SK-N-SH (cell line): ENCODE results near the gene RPAP2. TPM values are rescaled to one million over a fixed set of nuclear protein-coding genes. Genes with fewer than 3 reads are reported as not detected.

Source experiments
- CTCF ChIA-PET: fragments of 300-600, 350-600 bp; formaldehyde crosslinking; extraction: SDS; loops from one replicate; lab custom pipeline; 2021; lab: Yijun Ruan, JAX
- POLR2A ChIA-PET: fragments of 350-600 bp; sonication (Branson Sonifier 250); formaldehyde crosslinking; extraction: SDS; loops from one replicate; lab custom pipeline; 2020; ENCODE audit warnings: antibody characterized with exemption, inconsistent platforms; lab: Yijun Ruan, JAX
- DNase-seq: peaks from one replicate; pipeline ENCODE4 v3.0.0; 2012
- H2AFZ ChIP-seq: fragments of 200-600 bp; sonication (generic); 2 replicates; pipeline ENCODE4 v1.8.1; 2016; ENCODE audit warnings: antibody characterized with exemption, mild to moderate bottlenecking, low read depth
- H3F3A ChIP-seq: fragments of 200-600 bp; sonication (generic); replicated peaks from 2 replicates; pipeline ENCODE3; 2016; ENCODE audit warnings: antibody characterized with exemption, mild to moderate bottlenecking; ENCODE audit not compliant: insufficient read depth
- H3K27ac ChIP-seq, 2 experiments: fragments of 200-500 bp in 1 of 2; fragments of 200-600 bp in 1 of 2; sonication (Bioruptor generic) in 1 of 2; sonication (generic), shearing (Covaris generic) in 1 of 2; 2 replicates each; pipeline versions ENCODE4 v1.5.1 to v1.6.1; 2014 to 2016; ENCODE audit warnings: low read depth in 2 of 2, inconsistent platforms in 1 of 2, low read length in 1 of 2, mild to moderate bottlenecking in 1 of 2, mixed read lengths in 1 of 2
- H3K27me3 ChIP-seq: fragments of 200-600 bp; sonication (generic), shearing (Covaris generic); 2 replicates; pipeline ENCODE4 v1.6.1; 2016; ENCODE audit warnings: mixed run types; ENCODE audit not compliant: insufficient read depth
- H3K36me3 ChIP-seq, 2 experiments: fragments of 200-500 bp in 1 of 2; fragments of 200-600 bp in 1 of 2; sonication (Bioruptor generic) in 1 of 2; sonication (generic) in 1 of 2; replicated peaks in 1 of 2; 2 replicates each; pipeline versions ENCODE3 to v1.5.1; 2014 to 2016; ENCODE audit warnings: low read length in 1 of 2, mild to moderate bottlenecking in 1 of 2; ENCODE audit not compliant: insufficient read depth in 2 of 2, control insufficient read depth in 1 of 2
- H3K4me1 ChIP-seq, 2 experiments: fragments of 200-500 bp in 1 of 2; fragments of 200-600 bp in 1 of 2; sonication (Bioruptor generic) in 1 of 2; sonication (generic), shearing (Covaris generic) in 1 of 2; 2 replicates each; pipeline versions ENCODE4 v1.5.1 to v1.6.1; 2014 to 2016; ENCODE audit warnings: low read depth in 1 of 2, low read length in 1 of 2, mixed run types in 1 of 2; ENCODE audit not compliant: insufficient read depth in 2 of 2, control insufficient read depth in 1 of 2
- H3K4me2 ChIP-seq: fragments of 200-600 bp; sonication (generic), shearing (Covaris generic); 2 replicates; pipeline ENCODE4 v1.6.1; 2017; ENCODE audit warnings: mixed run types
- H3K4me3 ChIP-seq, 2 experiments: fragments of 200-500 bp in 1 of 2; fragments of 200-600 bp in 1 of 2; sonication (Bioruptor generic) in 1 of 2; sonication (generic), shearing (Covaris generic) in 1 of 2; 2 replicates each; pipeline versions ENCODE4 v1.5.1 to v1.8.1; 2014 to 2016; ENCODE audit warnings: low read depth in 2 of 2, inconsistent platforms in 1 of 2, low read length in 1 of 2, mild to moderate bottlenecking in 1 of 2, mixed read lengths in 1 of 2, moderate library complexity in 1 of 2
- H3K79me2 ChIP-seq: fragments of 200-600 bp; sonication (generic); 2 replicates; pipeline ENCODE4 v1.8.1; 2017; ENCODE audit warnings: mild to moderate bottlenecking; ENCODE audit not compliant: insufficient read depth
- H3K9ac ChIP-seq: fragments of 200-600 bp; sonication (generic); 2 replicates; pipeline ENCODE4 v1.6.1; 2017; ENCODE audit warnings: mixed run types
- H3K9me2 ChIP-seq: fragments of 200-600 bp; sonication (generic); 2 replicates; pipeline ENCODE4 v1.6.1; 2017; ENCODE audit warnings: mixed run types
- H3K9me3 ChIP-seq: fragments of 200-600 bp; sonication (generic); 2 replicates; pipeline ENCODE4 v1.6.1; 2017; ENCODE audit warnings: mixed run types, mild to moderate bottlenecking, moderate library complexity
- H4K20me1 ChIP-seq: fragments of 200-600 bp; sonication (generic); 2 replicates; pipeline ENCODE4 v1.6.1; 2017; ENCODE audit warnings: mild to moderate bottlenecking, mixed run types; ENCODE audit not compliant: insufficient read depth
- CHD2 ChIP-seq: fragments of 150-350 bp; IDR thresholded peaks from 2 replicates; pipeline ENCODE4 v1.6.1; 2018; ENCODE audit warnings: low read length; ENCODE audit not compliant: partially characterized antibody
- ELF1 ChIP-seq: IDR thresholded peaks from 2 replicates; pipeline ENCODE4 v1.4.0; 2012
- EZH2phosphoT487 ChIP-seq: fragments of 200-600 bp; sonication (generic); IDR thresholded peaks from 2 replicates; pipeline ENCODE4 v1.6.1; 2017; ENCODE audit warnings: low read depth, mixed run types, mild to moderate bottlenecking, antibody characterized with exemption, moderate library complexity, borderline replicate concordance
- FOXJ3 ChIP-seq: sonication (generic); formaldehyde crosslinking; IDR thresholded peaks from 2 replicates; pipeline ENCODE4 v1.5.1; 2020; ENCODE audit warnings: mild to moderate bottlenecking, missing genetic modification reagents
- IRF3 ChIP-seq: fragments of 150-350 bp; IDR thresholded peaks from 2 replicates; pipeline ENCODE4 v1.6.1; 2016; ENCODE audit warnings: mild to moderate bottlenecking, low read depth, low read length
- JUND ChIP-seq: IDR thresholded peaks from 2 replicates; pipeline ENCODE4 v1.4.0; 2012
- MEF2A ChIP-seq: IDR thresholded peaks from 2 replicates; pipeline ENCODE4 v1.4.0; 2012; ENCODE audit warnings: low read depth, borderline replicate concordance
- MXI1 ChIP-seq: IDR thresholded peaks from 2 replicates; pipeline ENCODE4 v1.6.1; 2012; ENCODE audit warnings: mild to moderate bottlenecking, low read depth, low read length, improper control_type of control experiment
- NFIC ChIP-seq: IDR thresholded peaks from 2 replicates; pipeline ENCODE4 v1.4.0; 2012; ENCODE audit warnings: borderline replicate concordance
- POLR2AphosphoS5 ChIP-seq: IDR thresholded peaks from 2 replicates; pipeline ENCODE4 v1.6.1; 2012; ENCODE audit warnings: low read depth, low read length
- RAD21 ChIP-seq: IDR thresholded peaks from 2 replicates; pipeline ENCODE4 v1.6.1; 2012; ENCODE audit warnings: mild to moderate bottlenecking, low read length
- RCOR1 ChIP-seq: fragments of 150-350 bp; IDR thresholded peaks from 2 replicates; pipeline ENCODE4 v1.6.1; 2017; ENCODE audit warnings: antibody characterized with exemption, low read length
- SIN3A ChIP-seq: IDR thresholded peaks from 2 replicates; pipeline ENCODE4 v1.6.1; 2012; ENCODE audit warnings: low read depth, mild to moderate bottlenecking, low read length, moderate library complexity, borderline replicate concordance
- SMC3 ChIP-seq: IDR thresholded peaks from 2 replicates; pipeline ENCODE4 v1.6.1; 2012; ENCODE audit warnings: low read depth, low read length, improper control_type of control experiment
- TAF1 ChIP-seq: IDR thresholded peaks from 2 replicates; pipeline ENCODE4 v1.6.1; 2012; ENCODE audit warnings: low read depth, mild to moderate bottlenecking, low read length, moderate library complexity, borderline replicate concordance
- TCF12 ChIP-seq: IDR thresholded peaks from 2 replicates; pipeline ENCODE4 v1.4.0; 2012
- TEAD4 ChIP-seq: IDR thresholded peaks from 2 replicates; pipeline ENCODE4 v1.4.0; 2012; ENCODE audit warnings: mild to moderate bottlenecking, borderline replicate concordance; ENCODE audit not compliant: insufficient read depth
- WGBS: methylation state at CpG from one replicate; pipeline ENCODE4 v1.1.6; 2017; ENCODE audit warnings: low lambda C conversion rate; 5-methylcytosine and 5-hydroxymethylcytosine counted together
- polyA plus RNA-seq, 3 experiments: library from polyadenylated mRNA; depleted of rRNA; stranded (reverse); fragments of >200 nt; gene quantifications; 2 replicates each; pipeline ENCODE4 v1.2.3, GENCODE V29; 2012
- TF ChIP-seq, protein P1 (sequence below): fragments of 200-600 bp; sonication (generic); IDR thresholded peaks from 2 replicates; pipeline ENCODE4 v1.6.1; 2017; ENCODE audit warnings: antibody characterized with exemption, mild to moderate bottlenecking, moderate library complexity
- TF ChIP-seq, protein P2 (sequence below): IDR thresholded peaks from 2 replicates; pipeline ENCODE4 v1.4.0; 2012; ENCODE audit warnings: low read depth, borderline replicate concordance
- TF ChIP-seq, protein P3 (sequence below): IDR thresholded peaks from 2 replicates; pipeline ENCODE4; 2012
- TF ChIP-seq, protein P4 (sequence below): IDR thresholded peaks from 2 replicates; pipeline ENCODE4 v1.4.0; 2012; ENCODE audit warnings: low read depth, borderline replicate concordance

RPAP2 gene
- polyA plus RNA-seq, 1 of the 3 experiments (the other 2 are of a cell fraction), result 3.4 TPM

- TF ChIP-seq JUND (no peak), SIN3A (no peak)
- no peak overlapping the region for H3K27ac ChIP-seq
- H3F3A ChIP-seq, result no peaks in the 10 kb centered on the region
- H3K4me2 ChIP-seq, result no peak overlapping the region
- no peaks in the 10 kb centered on the region for H3K27me3 ChIP-seq
- H3K36me3 ChIP-seq, result peaks cover 15 to 25% of the 10 kb centered on the region in 2 experiments
- CTCF ChIA-PET, result no interaction called here
- DNase-seq, result no peak
- no peaks in the 10 kb centered on the region for H3K9me3 ChIP-seq
- no peak overlapping the region for H2AFZ ChIP-seq
- H3K9ac ChIP-seq, result no peak overlapping the region
- no peaks in the 10 kb centered on the region for H3K79me2 ChIP-seq
- no peaks in the 10 kb centered on the region for H4K20me1 ChIP-seq
- H3K4me3 ChIP-seq, result no peak overlapping the region
- whole genome bisulfite sequencing, result 89% methylated on average over 3 of the region's 3 CpGs
- no peaks in the 10 kb centered on the region for H3K4me1 ChIP-seq
- H3K9me2 ChIP-seq, result no peaks in the 10 kb centered on the region
- POLR2A ChIA-PET, result no interaction called here
Measured at GRCh38 chr1:92367496-92367895, 68.6 kb downstream of the RPAP2 start.

DNA sequence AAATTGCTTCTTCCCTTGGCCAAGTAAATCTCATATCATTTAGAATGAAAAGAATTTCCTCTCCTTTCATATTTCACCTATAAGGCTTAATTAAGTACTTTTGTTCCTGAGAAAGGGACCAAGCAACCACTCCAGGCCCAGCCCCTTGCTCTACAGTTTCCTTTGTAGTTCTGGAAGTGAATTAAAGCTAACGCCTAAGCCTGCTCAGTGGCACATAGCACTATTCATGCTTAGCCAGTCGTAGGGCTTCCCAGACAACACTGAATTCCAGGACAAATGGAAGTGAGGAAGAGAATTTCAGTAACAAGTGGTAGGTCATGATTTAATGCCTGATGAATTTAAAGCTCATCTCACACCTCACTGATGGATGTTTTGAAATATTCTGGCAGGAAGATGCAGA, 73.3 kb downstream of the RPAP2 start:
- Histone ChIP-seq H3K27me3 (no peaks in the 10 kb centered on the region), H3K9me3 (no peaks in the 10 kb centered on the region), H3K9me2 (no peaks in the 10 kb centered on the region), H3K4me1 (no peaks in the 10 kb centered on the region; a peak in 1 of 4 replicates), H3K36me3 (peaks cover 8 to 9% of the 10 kb centered on the region in 2 experiments), H3K79me2 (no peaks in the 10 kb centered on the region), H3F3A (no peaks in the 10 kb centered on the region), H3K4me2 (no peak overlapping the region), H3K9ac (no peak overlapping the region), H3K4me3 (no peak overlapping the region), H3K27ac (no peak overlapping the region), H2AFZ (no peak overlapping the region), H4K20me1 (no peaks in the 10 kb centered on the region)
- TF ChIP-seq POLR2AphosphoS5 (no peak), MEF2A (no peak), RCOR1 (no peak), MXI1 (no peak), ELF1 (no peak), NFIC (no peak), SMC3 (no peak), TCF12 (no peak), EZH2phosphoT487 (no peak), IRF3 (no peak), CHD2 (no peak), TEAD4 (no peak), RAD21 (no peak), TAF1 (no peak), FOXJ3 (no peak), SIN3A (no peak)
- TF ChIP-seq, protein P1, sequence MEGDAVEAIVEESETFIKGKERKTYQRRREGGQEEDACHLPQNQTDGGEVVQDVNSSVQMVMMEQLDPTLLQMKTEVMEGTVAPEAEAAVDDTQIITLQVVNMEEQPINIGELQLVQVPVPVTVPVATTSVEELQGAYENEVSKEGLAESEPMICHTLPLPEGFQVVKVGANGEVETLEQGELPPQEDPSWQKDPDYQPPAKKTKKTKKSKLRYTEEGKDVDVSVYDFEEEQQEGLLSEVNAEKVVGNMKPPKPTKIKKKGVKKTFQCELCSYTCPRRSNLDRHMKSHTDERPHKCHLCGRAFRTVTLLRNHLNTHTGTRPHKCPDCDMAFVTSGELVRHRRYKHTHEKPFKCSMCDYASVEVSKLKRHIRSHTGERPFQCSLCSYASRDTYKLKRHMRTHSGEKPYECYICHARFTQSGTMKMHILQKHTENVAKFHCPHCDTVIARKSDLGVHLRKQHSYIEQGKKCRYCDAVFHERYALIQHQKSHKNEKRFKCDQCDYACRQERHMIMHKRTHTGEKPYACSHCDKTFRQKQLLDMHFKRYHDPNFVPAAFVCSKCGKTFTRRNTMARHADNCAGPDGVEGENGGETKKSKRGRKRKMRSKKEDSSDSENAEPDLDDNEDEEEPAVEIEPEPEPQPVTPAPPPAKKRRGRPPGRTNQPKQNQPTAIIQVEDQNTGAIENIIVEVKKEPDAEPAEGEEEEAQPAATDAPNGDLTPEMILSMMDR, result no peak
- TF ChIP-seq, protein P2, sequence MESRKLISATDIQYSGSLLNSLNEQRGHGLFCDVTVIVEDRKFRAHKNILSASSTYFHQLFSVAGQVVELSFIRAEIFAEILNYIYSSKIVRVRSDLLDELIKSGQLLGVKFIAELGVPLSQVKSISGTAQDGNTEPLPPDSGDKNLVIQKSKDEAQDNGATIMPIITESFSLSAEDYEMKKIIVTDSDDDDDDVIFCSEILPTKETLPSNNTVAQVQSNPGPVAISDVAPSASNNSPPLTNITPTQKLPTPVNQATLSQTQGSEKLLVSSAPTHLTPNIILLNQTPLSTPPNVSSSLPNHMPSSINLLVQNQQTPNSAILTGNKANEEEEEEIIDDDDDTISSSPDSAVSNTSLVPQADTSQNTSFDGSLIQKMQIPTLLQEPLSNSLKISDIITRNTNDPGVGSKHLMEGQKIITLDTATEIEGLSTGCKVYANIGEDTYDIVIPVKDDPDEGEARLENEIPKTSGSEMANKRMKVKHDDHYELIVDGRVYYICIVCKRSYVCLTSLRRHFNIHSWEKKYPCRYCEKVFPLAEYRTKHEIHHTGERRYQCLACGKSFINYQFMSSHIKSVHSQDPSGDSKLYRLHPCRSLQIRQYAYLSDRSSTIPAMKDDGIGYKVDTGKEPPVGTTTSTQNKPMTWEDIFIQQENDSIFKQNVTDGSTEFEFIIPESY, result no peak
- TF ChIP-seq, protein P3, sequence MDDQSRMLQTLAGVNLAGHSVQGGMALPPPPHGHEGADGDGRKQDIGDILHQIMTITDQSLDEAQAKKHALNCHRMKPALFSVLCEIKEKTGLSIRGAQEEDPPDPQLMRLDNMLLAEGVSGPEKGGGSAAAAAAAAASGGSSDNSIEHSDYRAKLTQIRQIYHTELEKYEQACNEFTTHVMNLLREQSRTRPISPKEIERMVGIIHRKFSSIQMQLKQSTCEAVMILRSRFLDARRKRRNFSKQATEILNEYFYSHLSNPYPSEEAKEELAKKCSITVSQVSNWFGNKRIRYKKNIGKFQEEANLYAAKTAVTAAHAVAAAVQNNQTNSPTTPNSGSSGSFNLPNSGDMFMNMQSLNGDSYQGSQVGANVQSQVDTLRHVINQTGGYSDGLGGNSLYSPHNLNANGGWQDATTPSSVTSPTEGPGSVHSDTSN, result no peak
- TF ChIP-seq, protein P4, sequence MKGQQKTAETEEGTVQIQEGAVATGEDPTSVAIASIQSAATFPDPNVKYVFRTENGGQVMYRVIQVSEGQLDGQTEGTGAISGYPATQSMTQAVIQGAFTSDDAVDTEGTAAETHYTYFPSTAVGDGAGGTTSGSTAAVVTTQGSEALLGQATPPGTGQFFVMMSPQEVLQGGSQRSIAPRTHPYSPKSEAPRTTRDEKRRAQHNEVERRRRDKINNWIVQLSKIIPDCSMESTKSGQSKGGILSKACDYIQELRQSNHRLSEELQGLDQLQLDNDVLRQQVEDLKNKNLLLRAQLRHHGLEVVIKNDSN, result no peak
- no peak for DNase-seq
- ChIA-PET POLR2A (no interaction called here), CTCF (no interaction called here)
- 97% methylated on average over 2 of the region's 2 CpGs for WGBS
